Inflammatory macrophage treated with lipopolysaccharide for 1 hour (primary cell): Measurements from ENCODE around the gene RPS21.

ENCODE experiments used
- DNase-seq, 2 donors: peaks; one replicate each; pipeline ENCODE4 v3.0.0-alpha.2; 2020 to 2022

RPS21 gene

DNA sequence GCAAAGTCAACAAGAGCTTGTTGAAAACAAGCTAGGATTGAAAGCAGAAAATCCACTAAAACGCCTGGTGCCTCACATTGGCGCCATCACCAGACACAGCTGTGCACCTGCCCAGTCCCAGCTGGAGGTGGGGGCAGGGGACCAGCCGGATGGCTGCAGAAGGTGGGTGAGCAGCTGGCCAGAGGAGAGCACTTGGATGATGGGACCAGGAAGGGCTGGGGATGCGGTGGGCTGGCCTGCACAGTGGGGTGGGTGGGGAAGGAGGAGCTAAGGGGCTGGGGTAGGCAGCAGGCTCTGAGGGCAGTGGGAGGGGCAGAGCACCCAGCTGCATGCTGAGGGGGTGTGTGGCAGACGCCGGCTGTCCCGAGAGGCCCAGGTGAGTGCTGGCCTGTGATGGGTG, 13.1 kb downstream of the RPS21 start:
- DNase-seq: no peak

DNA sequence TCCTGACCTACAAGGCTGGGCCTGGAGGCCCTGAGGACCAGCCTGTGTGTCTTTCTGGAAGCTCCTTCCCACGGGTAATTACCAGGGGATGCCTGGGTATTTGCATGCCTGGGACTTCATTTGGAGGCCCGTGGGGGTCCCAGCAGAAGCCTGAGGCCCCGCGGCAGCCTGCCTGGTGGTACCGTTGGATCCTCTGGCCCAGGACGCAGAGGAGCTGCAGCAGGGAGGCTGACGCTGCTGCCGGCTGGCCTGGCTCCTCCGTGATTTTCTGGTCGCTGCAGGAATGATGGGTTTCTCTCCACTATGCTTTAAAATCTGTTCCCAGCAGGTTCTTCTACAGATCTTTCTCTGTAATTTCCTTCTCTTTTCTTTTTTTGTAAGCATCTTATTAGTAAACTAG, 13.6 kb downstream of the RPS21 start:
- no peak for DNase-seq

DNA sequence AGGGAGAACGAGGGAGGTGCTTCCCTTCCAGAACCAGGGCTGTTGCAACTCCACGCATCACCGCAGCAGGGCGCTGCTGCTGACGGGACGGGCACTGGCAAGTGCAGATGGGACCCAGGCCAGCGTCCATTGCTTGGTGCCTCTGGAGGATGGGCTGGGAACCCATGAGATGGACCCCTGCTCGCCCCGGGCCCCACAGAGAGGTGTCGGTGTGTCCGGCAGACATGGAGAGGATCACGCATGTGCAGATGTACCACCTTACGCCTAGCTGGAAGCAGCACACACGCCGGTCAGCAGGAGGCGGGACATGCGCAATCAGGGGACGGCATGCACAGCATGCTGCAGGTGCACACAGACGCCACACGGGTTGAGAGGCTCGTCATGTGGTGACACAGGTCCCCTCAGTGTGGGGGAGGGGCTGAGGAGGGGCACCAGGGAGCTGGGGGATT, 14.5 kb downstream of the RPS21 start:
- DNase-seq: no peak

DNA sequence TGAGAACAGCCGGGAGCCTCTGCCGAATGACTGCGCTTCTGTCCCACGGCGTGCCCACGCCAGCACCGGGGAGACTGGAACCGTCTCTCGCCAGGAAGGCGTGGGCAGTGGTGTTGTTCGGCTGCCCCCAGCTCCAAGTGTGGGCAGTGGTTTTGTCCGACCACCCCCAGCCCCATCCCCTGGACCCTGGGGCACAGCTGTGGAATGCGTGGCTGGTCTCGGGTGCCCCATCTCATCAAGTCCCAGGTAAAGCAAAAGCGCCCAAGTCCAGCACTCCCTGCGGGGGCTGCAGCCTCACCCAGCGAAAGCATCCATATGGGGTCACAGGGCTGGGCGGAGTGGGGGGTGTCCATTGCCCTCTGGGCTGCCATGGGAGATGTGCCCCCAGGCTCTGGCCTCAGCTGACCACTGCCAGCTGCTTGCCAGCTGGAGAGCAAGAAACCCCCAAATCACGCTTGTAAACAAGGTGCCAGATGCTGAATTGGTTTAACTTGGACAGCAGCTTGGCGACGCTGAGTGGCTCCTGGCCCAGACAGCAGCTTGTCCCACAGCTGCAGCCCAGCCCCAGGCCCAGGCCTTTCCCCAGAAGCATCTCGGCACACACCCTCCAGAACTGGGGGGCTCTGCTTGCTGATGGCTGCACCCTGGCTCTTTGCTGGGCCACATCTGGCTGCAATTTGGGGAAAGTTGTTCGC, 15.7 kb downstream of the RPS21 start:
- DNase-seq: no peak

DNA sequence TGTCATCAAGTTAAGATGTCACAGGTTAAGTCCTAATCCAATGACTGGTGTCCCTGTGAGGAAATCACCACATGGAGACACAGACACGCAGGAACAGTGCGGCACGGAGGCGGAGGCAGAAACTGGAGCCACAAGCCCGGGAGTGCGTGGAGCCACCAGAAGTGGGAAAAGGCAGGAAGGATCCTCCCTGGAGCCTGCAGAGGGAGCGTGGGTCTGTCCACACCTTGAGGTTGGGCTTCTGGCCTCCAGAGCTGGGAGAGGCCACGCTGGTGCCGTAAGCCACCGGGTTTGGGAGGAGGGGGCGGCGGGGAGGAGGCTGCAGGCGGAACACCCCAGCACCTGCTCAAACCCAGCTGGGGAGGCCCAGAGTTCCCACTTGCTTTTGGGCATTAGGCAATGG, 16.4 kb downstream of the RPS21 start:
- DNase-seq: no peak

DNA sequence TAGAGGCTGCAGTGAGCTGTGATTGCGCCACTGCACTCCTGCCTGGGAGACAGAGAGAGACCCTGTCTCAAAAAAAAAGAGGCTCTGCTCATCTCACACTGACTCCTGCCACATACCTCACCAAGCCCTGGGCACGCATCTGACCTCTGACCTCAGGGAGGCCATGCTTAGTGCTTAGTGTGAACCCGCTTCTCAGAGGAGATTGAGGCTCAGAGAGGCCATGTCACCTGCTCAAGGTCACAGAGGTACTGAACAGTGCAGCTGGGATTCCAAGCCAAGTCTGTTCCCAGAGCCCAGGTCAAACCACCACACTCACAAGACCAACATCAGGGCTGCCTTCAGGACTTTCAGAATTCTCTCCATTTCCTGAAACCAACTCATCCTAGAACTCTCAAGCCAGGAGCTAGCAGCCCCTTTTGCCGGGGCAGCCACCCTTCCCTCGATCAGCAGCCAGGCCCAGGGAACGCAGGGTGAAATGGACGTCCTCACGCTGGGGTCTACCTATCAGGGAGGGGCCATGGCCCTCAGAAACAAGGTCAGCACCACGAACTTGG, 17.3 kb downstream of the RPS21 start:
- no peak for DNase-seq

DNA sequence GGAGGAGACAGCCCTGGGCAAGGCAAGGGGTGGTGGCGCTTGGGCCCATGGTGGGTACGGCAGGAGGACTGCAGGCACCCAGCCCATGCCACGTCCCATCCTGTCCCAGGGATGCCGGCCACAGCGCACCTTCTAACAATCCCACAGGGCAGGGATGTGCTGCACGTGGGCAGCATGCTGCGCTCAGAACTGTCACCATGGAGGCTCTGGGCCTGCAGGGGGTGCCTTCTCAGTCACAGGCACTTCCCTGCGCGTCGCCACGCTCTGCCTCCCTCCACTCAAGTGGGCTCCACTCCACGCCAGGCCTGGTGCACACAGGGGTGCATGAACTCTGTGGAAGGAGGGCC, 17.8 kb downstream of the RPS21 start:
- DNase-seq: no peak

DNA sequence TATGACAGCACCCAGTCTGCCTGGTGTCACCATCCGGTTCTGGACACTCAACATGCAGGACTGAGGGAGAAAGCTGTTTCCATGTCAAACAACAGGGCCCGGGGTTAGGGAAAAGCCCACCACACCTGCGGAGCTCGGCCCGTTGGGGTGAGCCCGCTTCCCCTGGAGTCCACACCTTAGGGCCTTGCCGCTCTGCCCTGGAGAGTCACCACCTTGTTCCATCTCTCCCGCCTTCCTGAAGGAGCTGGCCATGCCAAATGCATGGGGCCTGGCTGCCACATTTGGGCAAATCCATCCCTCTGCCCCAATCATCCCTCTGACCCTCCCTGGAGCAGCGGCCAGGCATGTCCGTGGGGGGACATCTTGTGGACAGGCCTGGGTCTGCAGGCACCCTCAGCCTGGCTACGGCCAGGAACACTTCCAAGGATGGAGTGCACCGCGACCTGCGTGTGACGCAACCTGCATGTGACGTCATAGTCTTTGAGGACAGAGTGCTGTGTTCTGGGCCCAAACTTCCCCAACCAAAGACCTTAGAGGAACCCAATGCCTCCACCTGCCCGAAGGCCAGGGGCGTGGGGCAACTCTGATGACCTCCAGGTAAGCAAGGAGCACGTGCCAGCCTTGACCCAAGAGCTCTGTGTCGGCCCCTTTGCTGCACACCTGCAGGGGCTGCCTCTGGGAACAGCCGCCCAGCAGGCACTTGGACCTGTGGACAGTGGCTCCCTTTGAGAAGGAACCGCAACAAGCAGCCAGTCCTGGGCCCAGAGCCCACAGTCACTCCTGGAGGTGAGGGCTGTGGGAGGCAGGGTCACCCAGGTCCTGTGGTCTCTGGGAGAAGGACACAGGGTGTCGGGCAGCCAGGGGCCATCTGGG, 18.4 kb downstream of the RPS21 start:
- DNase-seq: peak; percentile 15 to 36

DNA sequence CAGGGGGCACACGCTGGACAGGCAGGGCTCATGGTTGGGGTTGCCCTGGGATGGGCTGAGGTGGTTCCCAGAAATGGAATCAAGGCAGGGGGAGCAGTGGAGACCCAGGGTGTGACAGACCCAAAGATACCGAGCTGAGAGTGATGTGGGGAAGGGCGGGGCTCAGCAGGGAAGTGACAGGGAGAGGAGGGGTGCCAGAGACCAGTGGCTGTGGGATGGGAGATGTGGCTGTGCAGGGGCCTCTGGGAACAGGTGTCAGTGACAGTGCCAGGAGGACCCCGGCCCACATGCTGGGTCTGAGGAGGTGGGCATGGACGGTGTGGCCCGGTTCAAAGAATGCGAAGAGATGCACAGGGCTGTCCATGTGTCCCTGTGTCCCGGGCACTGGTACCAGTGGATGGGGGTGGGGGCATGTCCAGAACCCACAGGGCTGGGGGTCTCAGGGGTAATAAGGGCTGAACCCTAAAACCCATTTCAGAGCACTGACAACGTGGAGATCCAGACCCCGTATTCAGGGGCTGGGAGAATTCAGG, 19.1 kb downstream of the RPS21 start:
- no peak for DNase-seq

DNA sequence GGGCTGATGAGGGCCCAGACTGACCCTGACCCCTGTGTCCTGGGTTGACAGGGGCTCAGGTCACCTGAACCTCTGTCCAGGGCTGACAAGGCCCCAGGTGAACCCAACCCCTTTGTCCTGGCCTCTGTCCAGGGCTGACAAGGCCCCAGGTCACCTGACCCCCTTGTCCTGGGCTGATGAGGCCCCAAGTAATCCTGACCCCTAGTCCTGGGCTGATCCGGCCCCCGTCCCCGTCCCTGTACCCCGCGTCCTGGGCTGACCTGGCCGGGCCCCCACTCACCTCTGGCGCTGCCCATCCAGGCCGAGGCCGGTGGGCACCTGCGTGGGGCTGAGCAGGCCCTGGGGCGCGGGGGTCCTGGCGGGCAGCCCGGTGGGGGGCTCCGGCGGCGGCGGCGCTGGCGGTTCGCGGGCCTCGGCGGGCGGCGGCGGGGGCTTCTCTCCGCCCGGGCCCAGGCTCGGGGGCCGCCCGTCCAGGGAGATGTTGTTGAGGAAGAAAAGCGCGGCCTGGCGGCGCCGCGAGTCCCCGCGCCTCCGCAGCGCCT, 19.8 kb downstream of the RPS21 start:
- DNase-seq: no peak

DNA sequence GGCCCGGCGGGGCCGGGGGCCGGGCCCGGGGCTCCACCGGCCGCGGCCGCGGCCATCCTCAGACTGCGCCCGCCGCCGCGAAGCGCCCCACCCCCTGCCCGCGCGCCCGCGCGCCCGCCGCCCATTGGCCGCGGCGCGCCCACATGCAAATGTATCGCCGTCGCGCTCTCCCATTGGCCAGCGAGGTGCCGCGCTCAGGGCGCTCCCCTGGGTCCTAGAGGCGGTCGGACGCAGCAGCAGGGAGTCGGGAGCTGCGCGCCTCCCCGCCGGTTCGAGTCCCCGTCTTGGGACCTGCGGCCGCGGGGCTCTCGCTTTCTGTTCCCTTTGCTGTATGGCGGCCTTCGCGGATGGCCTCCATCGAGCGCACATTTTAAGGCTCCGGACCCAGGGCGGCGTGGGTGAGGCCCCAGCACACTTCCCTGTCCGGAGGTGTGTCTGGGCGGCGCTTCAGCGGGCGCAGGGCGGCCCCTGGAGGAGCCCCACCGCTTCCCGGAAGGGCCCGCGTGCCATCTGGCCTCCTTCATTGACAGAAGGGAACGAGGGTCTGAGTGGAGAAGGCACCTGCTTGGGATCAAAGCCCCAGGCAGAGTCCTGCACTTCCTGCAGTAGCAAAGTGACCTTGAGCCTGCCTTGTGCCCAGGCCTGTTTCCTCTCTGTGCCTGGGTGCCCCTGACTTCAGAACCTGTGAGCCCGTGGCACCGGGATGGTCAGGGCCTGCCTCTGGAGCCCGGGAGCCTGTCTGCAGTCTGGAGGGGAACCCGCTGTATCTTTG, 20.5 kb downstream of the RPS21 start, which contains the start of gene CABLES2:
Gene CABLES2, minus strand, starts transcription at position 65 of the 772 bp plus-strand sequence. Its CDS starts 9 bp downstream, at position 56.
- DNase-seq: peak; percentile 90 to 91

DNA sequence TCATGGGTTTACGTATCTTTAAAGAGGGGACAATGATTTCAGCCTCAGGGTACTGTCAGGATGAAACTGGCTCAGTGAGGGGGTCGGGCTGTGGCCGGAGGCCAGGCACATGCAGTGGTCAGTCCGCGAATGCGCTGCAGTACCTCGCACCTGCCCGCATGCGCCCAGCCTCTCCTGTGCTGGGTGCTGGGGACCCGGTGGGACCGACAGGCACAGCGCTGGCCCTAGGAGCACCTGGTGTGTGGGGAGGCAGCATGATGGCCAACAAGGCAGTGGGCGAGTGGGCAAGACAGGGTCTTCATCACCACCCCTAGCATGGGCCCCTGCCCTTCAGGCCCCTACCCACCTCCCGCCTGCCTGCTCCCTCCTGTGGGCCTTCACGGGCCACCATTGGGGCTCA, 21.2 kb downstream of the RPS21 start:
- no peak for DNase-seq

DNA sequence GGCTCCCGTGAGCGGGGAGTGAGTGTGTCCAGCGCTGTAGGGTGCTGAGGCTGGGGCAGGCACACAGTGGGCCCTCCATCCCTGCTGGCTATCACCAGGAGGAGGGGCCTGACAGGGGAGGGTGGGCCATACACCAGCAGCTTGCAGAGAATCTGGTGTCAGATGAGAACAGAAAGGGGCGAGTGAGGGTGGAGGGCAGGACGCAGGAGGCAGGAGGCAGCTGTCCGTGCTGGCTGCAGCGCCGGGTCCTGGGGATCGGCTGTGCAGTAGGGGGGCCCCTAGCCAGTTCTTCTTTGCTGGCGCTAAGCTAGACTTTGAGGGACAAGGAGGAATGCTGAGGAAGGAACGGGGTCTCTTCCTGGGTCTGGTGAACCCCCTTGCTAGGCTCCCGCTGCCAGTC, 21.7 kb downstream of the RPS21 start:
- DNase-seq: no peak

DNA sequence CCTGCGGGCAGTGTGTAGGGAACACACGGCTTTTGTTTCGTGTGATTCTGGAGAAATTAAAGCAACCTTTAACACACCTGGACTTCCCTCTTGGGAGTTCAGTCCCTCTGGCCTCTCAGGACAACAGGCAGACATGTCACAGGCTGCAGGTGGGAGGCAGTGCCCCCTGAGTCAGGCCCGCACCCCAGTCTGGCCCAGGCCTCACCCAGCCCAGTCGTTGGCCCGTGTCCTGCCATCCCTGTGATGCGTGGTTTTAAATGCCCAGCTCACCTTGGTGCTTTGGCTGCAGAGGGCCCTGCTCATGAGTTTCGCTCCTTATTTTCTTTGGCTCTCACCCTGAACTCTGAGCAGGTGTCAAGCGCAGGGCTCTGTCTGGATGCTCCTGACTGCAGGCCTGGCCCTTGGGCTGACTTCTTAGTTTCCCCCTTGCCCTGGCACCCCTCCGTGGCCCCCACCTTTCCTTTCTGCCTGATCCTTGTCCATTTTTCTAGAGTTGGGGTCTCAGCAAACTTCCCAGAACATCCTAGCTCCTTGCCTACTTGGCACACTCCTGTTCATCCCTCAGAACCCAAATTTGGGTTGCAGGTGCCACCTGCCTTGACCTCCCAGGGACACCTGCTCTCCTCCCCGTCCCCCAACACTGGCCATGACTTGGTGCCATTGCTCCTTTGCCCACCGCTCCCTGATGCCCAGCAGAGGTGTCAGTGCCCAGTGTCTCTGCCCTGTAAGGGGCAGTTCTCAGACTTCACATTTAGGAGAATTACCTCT, 22.4 kb downstream of the RPS21 start:
- DNase-seq: no peak

DNA sequence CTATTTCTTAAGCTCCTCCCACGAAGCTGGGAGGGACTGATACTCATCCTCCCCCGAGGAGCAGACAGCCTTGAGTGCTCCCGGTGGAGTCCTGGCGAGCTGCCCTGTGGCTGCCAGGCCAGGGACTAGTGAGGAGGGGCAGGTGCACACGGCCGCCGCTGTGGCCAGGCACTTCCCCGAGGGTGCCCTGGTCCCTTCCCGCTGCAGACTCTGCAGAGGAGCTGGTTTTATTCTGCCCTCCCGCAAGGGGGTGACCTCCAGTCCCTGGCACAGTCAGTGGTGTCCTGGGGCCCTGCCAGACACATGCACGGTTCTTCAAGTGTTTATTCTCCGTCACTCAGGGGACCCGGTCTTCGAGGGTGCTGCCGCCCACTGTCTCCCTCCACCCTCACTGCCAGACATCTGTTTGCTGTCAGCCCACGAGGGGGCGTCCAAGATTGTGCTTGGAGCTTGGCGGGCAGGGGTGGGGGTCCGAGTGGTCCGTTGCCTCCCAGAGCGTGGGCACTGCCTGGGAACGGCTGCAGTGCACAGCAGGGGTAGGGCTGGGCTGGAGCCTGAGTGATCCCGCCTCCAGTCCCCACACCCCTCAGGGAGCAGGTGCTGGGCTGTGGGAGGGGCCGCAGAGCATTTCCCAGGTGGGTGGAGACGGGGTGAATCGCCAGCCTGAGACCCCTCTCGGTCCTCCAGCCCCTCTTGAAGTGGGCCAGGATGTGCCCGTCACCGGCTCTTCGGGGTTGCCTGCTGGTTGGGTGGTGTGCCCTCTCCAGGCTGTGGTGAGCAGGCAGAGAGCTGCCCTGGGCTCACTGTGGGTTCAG, 23.2 kb downstream of the RPS21 start:
- DNase-seq: peak; percentile 17 to 18

DNA sequence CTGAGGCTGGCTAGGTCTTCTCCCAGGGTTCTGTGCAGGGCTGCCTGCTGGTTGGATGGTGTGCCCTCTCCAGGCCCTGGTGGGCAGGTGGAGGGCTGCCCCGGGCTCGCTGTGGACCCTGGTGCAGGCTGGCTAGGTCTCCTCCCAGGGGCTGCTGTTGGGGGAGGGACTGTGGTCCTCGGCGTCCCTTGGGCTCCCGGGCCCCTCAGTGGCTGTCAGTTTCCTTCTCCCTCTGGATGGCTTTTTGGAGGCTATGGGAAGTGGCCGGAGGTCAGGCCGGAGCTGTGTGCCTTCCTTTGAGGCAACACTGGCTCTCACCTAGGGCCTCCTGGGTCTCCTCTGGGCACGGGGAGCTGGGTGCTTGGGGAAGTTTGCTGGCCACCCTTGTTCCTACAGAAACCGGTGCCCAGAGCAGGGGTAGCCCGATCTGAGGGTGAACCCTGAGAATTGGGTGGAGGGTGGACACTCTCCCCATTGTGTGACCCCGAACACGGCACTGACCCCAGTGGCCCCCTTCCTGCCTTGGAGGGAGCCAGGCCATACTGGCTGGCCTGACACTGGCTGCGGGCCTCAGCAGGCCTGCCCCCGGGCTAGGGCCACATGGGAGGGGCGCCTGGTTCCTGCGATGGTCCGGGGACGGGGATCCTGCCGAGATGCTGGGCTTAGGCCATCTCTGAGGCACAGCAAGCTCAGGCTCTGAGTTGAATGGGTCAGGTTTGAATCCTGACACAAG, 24.0 kb downstream of the RPS21 start:
- DNase-seq: no peak

DNA sequence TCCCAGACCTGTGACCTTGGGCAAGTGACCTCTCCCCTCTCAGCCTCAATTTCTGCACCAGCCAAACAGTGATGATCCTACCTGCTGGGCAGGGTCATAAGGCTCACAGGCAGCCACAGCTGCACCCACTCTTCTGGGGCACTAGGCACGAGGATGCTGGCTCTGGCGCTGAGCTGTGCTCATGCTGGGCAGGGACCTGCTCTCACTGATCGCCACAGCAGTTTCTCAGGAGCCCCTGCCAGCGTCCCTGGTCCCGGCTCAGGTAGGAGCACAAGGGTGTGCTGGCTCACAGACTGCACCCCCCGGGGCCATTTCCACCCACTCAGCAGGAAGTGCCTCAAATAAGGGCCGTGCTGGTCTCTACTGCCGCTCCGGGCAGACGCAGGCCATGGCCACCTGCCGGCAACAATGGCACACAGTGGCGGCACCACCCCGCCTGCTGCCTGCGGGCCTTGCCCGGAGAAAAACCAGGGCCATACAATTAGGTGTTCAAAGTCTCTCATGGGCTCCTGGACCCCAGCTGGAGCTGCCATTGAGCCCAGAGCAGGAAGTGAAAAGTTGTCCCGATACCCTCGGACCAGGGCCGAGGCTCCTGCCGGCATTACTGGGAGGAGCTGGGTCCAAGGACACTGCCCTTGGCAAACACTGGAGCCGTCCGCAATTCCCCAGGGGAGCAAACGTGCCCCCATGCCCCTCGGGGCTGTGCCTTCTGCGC, 24.7 kb downstream of the RPS21 start:
- DNase-seq: no peak

DNA sequence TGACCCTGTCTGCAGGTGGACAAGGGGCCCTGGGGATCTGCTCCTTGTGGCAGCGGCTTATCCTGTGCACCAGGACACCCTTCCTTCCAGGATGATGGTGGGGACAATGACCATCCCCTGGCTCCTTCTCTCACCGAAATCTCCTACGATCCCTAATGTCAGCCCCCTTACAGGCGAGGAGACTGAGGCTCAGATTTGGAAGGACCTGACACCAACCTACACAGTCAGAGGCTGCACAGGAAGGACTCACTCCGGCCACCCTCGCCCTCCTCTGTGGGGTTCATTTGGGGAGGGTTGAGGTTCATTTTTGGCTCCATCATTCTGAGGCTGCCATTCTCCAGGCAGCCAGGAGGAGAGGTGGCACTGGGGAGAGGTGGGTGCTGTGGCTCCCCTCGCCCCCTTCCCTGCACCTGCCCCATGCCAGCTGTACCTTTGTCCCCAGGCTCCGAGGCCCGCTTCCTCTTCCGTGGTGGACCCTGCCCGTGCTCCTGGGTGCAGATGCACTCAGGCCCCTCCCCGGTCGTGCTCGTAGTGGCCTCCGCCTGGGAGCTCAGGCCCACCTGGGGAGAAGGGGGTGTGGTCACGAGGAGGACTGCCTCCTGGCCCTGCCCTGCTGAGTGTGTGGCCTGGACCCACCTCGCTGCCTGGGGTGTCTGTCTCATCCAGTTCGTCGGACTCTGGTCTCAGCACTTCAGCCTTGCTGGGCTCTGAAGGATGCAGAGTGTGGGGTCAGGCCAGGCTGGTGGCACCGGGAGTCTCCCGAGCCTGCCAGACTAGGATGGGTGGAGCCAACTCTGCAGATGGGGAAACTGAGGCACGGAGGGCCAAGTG, 25.5 kb downstream of the RPS21 start:
- DNase-seq: no peak
